ENCODE results near the gene CFAP210. TPM values are rescaled to one million over a fixed set of nuclear protein-coding genes. Genes with fewer than 3 reads are reported as not detected.

The CFAP210 gene
- total RNA-seq, 2 donors from 2014 or later: not detected

- ATAC-seq (no peak), DNase-seq (ENCODE audit: low spot score in 2 of 2) (no peak)
- H3K36me3 Mint-ChIP-seq: no peaks in the 10 kb centered on the region
- no peaks in the 10 kb centered on the region for H3K9me3 Mint-ChIP-seq
- H3K27ac Mint-ChIP-seq: no peak overlapping the region
These were observed 31.0 kb downstream of the CFAP210 start for GRCh38 chr2:169663247-169663646.

- Mint-ChIP-seq H3K27ac (no peak overlapping the region), H3K36me3 (no peaks in the 10 kb centered on the region), H3K9me3 (no peaks in the 10 kb centered on the region)
- DNase-seq (ENCODE audit: low spot score in 2 of 2) (no peak), ATAC-seq (no peak)
These were observed 31.5 kb downstream of the CFAP210 start for GRCh38 chr2:169662744-169663143.

DNA sequence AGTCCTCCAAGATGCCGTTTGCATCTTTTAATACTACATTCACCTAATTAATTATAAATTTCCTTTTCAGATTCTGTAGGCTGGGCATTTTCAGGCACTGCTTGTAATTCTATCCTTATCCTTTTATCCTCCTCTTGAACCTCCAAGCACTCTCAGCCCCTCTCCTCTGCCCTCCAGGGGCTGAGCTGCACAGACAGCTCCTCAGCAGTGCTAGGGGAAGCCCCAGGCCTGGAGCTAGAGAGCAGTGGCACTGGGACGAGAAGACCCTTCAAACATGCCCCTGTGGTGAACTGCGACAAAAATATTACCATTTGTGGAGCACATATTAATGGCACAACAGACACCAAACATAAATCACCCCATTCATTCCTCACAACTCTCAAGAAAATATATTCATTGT is 32.9 kb downstream of the CFAP210 start:
- ATAC-seq (no peak), DNase-seq (ENCODE audit: low spot score in 2 of 2) (no peak)
- Mint-ChIP-seq H3K9me3 (no peaks in the 10 kb centered on the region), H3K36me3 (no peaks in the 10 kb centered on the region), H3K27ac (no peak overlapping the region)

DNA sequence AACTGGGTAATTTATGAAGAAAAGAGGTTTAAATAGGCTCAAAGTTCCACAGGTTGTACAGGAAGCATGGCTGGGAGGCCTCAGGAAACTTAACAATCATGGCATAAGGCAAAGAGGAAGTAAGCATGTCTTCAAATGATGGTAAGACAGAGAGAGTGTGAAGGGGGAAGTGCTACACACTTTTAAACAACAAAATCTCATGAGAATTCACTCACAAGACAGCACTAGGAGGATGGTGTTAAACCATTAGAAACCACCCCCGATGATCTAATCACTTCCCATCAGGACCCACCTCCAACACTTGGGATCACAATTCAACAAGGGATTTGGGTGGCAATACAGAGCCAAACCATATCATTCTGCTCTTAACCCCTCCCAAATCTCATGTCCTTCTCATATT is 34.9 kb downstream of the CFAP210 start:
- no peaks in the 10 kb centered on the region for H3K36me3 Mint-ChIP-seq
- H3K27ac Mint-ChIP-seq: no peak overlapping the region
- ATAC-seq (no peak), DNase-seq (ENCODE audit: low spot score in 2 of 2) (no peak)
- H3K9me3 Mint-ChIP-seq: no peaks in the 10 kb centered on the region

DNA sequence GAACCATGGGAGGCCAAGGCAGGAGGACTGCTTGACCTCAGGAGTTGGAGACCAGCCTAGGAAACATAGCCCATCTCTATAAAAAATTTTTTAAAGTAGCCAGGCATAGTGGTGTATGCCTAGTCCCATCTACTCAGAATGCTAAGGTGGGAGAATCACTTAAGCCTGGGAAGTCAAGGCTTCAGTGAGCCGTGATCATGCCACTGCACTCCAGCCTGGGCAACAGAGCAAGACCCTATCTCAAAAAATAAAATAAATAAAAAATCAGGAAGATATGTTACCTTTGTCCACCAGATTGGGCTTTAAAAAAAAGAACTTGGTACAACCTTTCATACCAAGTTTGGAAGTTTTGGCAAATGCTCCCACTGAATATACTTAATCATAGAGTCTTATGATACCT is 35.3 kb downstream of the CFAP210 start:
- no peaks in the 10 kb centered on the region for H3K36me3 Mint-ChIP-seq
- no peak for ATAC-seq
- no peak for DNase-seq (ENCODE audit: low spot score in 2 of 2)
- no peak overlapping the region for H3K27ac Mint-ChIP-seq
- no peaks in the 10 kb centered on the region for H3K9me3 Mint-ChIP-seq

DNA sequence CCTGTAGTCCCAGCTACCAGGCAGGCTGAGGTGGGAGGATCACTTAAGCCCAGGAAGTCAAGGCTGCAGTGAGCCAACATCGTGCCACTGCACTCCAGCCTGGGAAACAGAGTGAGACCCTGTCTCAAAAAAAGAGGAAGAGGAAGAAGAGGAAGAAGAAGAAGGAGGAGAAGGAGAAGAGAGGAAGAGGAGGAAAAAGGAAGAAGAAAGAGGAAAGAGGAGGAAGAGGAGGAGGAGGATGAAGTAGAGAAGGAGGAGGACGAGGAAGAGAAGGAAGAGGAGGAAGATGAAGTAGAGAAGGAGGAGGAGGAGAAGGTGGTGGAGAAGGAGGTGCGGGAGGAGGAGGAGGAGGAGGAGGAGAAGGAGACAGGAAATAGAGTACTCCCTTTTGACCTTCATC is 38.0 kb downstream of the CFAP210 start:
- ATAC-seq: no peak
- H3K27ac Mint-ChIP-seq: peak overlapping the region in 1 of 2 donors; percentile 46
- no peaks in the 10 kb centered on the region for H3K9me3 Mint-ChIP-seq

DNA sequence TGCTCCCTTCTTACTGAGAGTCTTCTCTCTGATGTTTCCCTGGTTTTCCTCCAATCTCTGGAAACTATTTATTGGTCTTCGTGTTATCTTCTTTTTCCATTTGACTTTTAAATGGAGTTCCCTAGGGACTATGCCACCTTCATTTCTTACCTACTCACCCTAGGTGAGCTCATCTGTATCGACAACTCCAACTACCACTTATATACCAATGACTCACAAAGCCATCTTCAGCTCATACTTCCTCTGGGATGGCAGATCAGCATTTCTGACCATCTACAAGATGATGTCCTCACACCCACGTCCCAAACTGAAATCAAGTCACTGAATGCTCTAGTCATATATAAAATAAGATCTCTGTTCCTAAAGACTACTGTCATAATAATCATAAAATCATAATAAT is 40.6 kb downstream of the CFAP210 start:
- ATAC-seq (peak in 1 of 2 donors; percentile 38), DNase-seq (ENCODE audit: low spot score in 2 of 2) (no peak)
- Mint-ChIP-seq H3K36me3 (no peaks in the 10 kb centered on the region), H3K27ac (no peak overlapping the region), H3K9me3 (no peaks in the 10 kb centered on the region)

More for the DNA sequence above, 38.0 kb downstream of the CFAP210 start:
- H3K36me3 Mint-ChIP-seq: no peaks in the 10 kb centered on the region
- DNase-seq (ENCODE audit: low spot score in 2 of 2): no peak

DNA sequence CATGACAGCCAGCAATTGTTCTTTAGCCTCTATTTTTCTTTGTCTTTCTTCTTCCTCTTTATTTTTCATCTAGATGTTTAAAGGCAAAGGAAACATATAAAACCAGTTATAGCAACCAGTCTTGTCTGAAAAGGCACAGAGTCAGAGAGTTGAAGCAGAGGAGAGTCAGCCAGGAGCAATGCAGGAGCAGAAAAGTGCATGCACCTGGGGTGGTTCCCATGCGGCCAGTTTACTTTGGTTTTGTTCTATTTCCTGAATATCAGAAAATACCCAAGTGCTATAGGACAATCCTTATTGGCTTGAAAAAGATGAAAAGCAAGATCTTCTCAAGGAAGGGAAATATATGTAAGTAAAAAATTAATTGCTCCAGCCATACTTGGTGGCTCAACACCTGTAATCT is 44.9 kb downstream of the CFAP210 start:
- Mint-ChIP-seq H3K9me3 (peaks cover 0 to 2% of the 10 kb centered on the region in 2 donors), H3K36me3 (no peaks in the 10 kb centered on the region), H3K27ac (no peak overlapping the region)
- ATAC-seq (no peak), DNase-seq (ENCODE audit: low spot score in 2 of 2) (no peak)

- H3K36me3 Mint-ChIP-seq: no peaks in the 10 kb centered on the region
- DNase-seq (ENCODE audit: low spot score in 2 of 2): no peak
These were observed 46.7 kb downstream of the CFAP210 start for GRCh38 chr2:169647496-169647895.

DNA sequence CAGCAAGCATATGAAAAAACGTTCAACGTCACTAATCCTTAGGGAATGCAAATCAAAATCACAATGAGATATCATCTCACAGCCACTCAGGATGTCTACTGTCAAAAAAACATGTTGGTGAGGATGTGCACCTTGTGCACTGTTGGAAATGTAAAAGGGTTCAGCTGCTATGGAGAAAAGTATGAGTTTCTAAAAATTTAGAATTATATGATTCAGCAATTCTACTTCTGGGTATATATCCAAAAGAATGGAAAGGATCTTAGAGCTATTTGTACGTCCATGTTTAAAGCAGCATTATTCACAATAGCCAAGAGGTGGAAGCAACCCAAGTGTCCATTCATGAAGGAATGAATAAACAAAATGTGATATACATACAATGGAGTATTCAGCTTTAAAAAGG is 50.0 kb downstream of the CFAP210 start:
- no peak for ATAC-seq
- Mint-ChIP-seq H3K9me3 (peaks cover 0 to 3% of the 10 kb centered on the region in 2 donors), H3K27ac (no peak overlapping the region), H3K36me3 (no peaks in the 10 kb centered on the region)
- DNase-seq (ENCODE audit: low spot score in 2 of 2): no peak

More at GRCh38 chr2:169647496-169647895, 46.7 kb downstream of the CFAP210 start:
- no peak for ATAC-seq
- H3K27ac Mint-ChIP-seq: no peak overlapping the region
- peaks cover 0 to 3% of the 10 kb centered on the region in 2 donors for H3K9me3 Mint-ChIP-seq

DNA sequence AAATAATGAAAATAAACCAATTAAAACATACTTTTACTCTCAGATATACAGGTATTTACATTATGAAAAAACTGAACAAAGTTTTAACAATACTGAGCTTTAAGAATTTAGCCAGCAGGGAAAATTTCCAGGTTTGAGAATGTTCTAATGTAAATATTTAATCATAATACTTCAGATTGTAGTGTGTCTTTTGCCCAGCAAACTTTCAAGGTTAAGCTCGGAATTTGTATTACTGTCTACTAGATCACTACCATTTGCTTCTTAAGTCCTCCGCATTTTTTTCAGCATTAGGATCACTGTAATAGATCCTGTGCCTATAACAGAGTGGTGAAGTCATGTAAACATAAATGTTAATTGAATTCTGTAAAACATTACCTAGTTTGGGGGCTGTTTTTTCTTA is 52.7 kb downstream of the CFAP210 start:
- ATAC-seq: no peak
- H3K27ac Mint-ChIP-seq: no peak overlapping the region
- H3K36me3 Mint-ChIP-seq: no peaks in the 10 kb centered on the region
- DNase-seq (ENCODE audit: low spot score in 2 of 2): no peak
- H3K9me3 Mint-ChIP-seq: peaks cover 0 to 3% of the 10 kb centered on the region in 2 donors

DNA sequence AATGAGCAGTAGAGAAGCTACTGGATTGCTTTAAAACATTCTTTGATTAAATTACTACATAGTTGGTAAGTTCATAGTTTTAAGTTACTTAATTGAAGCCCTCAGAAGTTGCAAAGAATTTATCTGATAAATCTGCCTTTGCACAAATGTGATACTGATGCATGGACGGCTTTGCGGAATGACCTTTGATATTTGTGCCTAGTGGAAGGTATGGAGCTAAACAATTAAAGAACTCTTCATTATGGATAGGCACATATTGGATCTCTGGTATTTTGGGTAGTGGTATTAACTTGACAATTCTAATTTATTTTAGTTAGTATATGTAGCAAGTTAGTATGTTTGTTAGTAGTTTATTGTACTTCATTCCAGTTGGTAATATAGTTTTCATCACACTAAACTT is 54.1 kb downstream of the CFAP210 start:
- H3K36me3 Mint-ChIP-seq: no peaks in the 10 kb centered on the region

GRCh38 chr2:169637620-169638019 is 56.6 kb downstream of the CFAP210 start:
- ATAC-seq: no peak
- Mint-ChIP-seq H3K27ac (no peak overlapping the region), H3K36me3 (peaks cover 6 to 9% of the 10 kb centered on the region in 2 donors), H3K9me3 (no peaks in the 10 kb centered on the region)
- DNase-seq (ENCODE audit: low spot score in 2 of 2): no peak

More for the DNA sequence above, 54.1 kb downstream of the CFAP210 start:
- DNase-seq (ENCODE audit: low spot score in 2 of 2) (no peak), ATAC-seq (no peak)
- no peak overlapping the region for H3K27ac Mint-ChIP-seq
- peaks cover 0 to 3% of the 10 kb centered on the region in 2 donors for H3K9me3 Mint-ChIP-seq

DNA sequence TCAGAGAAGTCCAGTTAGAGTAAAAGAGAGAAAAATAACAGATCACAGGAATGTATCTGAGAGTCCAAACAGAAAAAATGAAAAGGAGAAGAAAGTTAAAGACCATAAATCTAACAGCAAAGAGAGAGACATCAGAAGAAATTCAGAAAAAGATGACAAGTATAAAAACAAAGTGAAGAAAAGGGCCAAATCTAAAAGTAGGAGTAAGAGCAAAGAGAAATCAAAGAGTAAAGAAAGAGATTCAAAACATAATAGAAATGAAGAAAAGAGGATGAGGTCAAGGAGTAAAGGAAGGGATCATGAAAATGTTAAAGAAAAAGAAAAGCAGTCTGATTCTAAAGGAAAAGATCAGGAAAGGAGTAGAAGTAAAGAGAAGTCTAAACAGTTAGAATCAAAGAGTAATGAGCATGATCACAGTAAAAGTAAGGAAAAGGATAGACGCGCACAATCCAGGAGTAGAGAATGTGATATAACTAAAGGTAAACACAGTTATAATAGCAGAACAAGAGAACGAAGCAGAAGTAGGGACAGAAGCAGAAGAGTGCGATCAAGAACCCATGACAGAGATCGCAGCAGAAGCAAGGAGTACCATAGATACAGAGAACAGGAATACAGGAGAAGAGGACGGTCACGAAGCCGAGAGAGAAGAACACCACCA is 57.6 kb downstream of the CFAP210 start:
- ATAC-seq: no peak
- peaks cover 6 to 10% of the 10 kb centered on the region in 2 donors for H3K36me3 Mint-ChIP-seq
- DNase-seq (ENCODE audit: low spot score in 2 of 2): no peak
- no peaks in the 10 kb centered on the region for H3K9me3 Mint-ChIP-seq
- no peak overlapping the region for H3K27ac Mint-ChIP-seq

- no peak for ATAC-seq
- Mint-ChIP-seq H3K9me3 (no peaks in the 10 kb centered on the region), H3K27ac (no peak overlapping the region), H3K36me3 (peaks cover 4 to 12% of the 10 kb centered on the region in 2 donors)
- DNase-seq (ENCODE audit: low spot score in 2 of 2): no peak
These were observed 68.4 kb downstream of the CFAP210 start for GRCh38 chr2:169625781-169626180.

GRCh38 chr2:169623235-169623634 is 71.0 kb downstream of the CFAP210 start:
- ATAC-seq (peak in 1 of 2 donors; percentile 57), DNase-seq (ENCODE audit: low spot score in 2 of 2) (no peak)
- Mint-ChIP-seq H3K9me3 (no peaks in the 10 kb centered on the region), H3K27ac (peak overlapping the region; percentile 5 to 46), H3K36me3 (peaks cover 11 to 18% of the 10 kb centered on the region in 2 donors)

DNA sequence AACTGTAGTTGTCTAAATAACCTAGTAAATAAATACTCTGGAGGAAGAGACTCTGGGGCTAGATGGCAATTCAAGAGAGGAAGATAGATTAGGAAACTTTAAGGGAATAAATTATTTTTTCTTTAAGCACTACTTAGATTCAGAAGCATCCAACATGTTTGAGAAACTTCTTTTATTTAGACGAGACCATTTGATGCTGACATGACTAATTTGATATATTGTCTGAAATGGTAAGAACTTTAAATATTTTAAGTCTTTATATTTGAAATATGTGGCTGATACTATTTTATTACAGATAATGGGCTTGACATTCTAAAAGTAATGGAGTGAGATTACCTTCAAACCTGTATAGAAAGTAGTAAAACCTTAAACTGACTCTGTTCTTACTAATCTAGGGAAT is 73.7 kb downstream of the CFAP210 start:
- DNase-seq (ENCODE audit: low spot score in 2 of 2) (no peak), ATAC-seq (no peak)
- H3K27ac Mint-ChIP-seq: peak overlapping the region in 1 of 2 donors; percentile 56
- peaks cover 0 to 4% of the 10 kb centered on the region in 2 donors for H3K9me3 Mint-ChIP-seq
- peaks cover 38 to 45% of the 10 kb centered on the region in 2 donors for H3K36me3 Mint-ChIP-seq

- Mint-ChIP-seq H3K36me3 (peaks cover 44 to 49% of the 10 kb centered on the region in 2 donors), H3K27ac (no peak overlapping the region), H3K9me3 (peaks cover 0 to 4% of the 10 kb centered on the region in 2 donors)
- DNase-seq (ENCODE audit: low spot score in 2 of 2): no peak
- ATAC-seq: no peak
These were observed 74.3 kb downstream of the CFAP210 start for GRCh38 chr2:169619946-169620345.
